Adipose tissue (tissue), 3 donors: ENCODE results near the gene HACE1. TPM values are rescaled to one million over a fixed set of nuclear protein-coding genes. Genes with fewer than 3 reads are reported as not detected.

Experiments used
- polyA plus RNA-seq, 3 donors: library from polyadenylated mRNA; stranded (reverse); fragments of 200-250 nt; gene quantifications; one replicate each; pipeline ENCODE4 v1.2.3, GENCODE V29; 2013
- donor health status: healthy with polysubstance abuse.
- donor health status: Bipolar disorder and iron deficiency.
- donor health status: healthy.

The HACE1 gene
- polyA plus RNA-seq, 3 donors, result 2.5 to 8.1 (median 5.5) TPM

Other genes starting within 250 kb of the HACE1 start
- not detected for gene LIN28B, start 97.2 kb upstream of the HACE1 start, polyA plus RNA-seq